AG20443 (cell line): Measurements from ENCODE around the gene ATP8B1.
"Not testable (repeated sequence)": the region's sequence is repeated elsewhere in the genome, so short reads cannot be mapped to it uniquely, and the experiment has no call there.

ENCODE experiments used
- DNase-seq: peaks from one replicate; pipeline ENCODE4 v3.0.0; 2012; ENCODE audit warnings: low spot score, mixed read lengths

Gene ATP8B1

GRCh38 chr18:57719211-57719935, 83.7 kb downstream of the ATP8B1 start:
- not testable (repeated sequence) for DNase-seq

- no peak for DNase-seq
Measured at GRCh38 chr18:57716549-57716948, 86.6 kb downstream of the ATP8B1 start.

- no peak for DNase-seq
Measured at GRCh38 chr18:57715671-57716070, 87.4 kb downstream of the ATP8B1 start.

DNA sequence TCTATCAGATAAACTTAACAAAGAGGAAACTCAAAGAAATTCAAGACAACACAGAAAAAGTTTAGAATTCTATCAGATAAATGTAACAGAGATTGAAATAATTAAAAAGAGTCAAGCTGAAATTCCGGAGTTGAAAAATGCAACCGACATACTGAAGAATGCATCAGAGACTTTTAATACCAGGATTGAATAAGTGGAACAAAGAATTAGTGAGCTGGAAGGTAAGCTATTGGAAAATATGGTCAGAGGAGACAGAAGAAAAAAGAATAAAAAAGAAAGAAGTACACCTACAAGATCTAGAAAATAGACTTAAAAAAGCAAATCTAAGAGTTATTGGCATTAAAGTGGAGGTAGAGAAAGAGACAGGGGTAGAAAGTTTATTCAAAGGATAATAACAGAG, 88.0 kb downstream of the ATP8B1 start:
- DNase-seq = no peak

- no peak for DNase-seq
Measured at GRCh38 chr18:57710226-57710625, 92.9 kb downstream of the ATP8B1 start.

DNA sequence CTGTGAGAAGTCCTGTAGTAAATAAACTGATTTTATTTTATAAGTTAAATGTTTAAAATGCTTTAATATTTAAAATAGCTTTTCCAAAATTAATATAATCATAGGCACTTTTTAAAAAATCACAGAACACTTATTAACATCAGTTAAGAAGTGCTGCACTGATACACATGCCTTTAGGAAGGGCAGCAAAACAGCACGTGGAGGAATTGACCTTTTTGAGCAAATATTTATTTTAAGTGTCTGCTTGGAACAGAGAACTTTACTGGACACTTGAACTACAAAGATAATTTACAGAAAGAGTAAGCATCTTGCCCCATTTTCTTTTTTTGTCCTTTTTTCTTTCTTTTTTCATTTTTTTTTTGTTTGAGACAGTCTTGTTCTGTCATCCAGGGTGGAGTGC, 93.8 kb downstream of the ATP8B1 start:
- no peak for DNase-seq

GRCh38 chr18:57708288-57708687, 94.8 kb downstream of the ATP8B1 start:
- no peak for DNase-seq

- no peak for DNase-seq
Measured at GRCh38 chr18:57705832-57706595, 97.1 kb downstream of the ATP8B1 start.

DNA sequence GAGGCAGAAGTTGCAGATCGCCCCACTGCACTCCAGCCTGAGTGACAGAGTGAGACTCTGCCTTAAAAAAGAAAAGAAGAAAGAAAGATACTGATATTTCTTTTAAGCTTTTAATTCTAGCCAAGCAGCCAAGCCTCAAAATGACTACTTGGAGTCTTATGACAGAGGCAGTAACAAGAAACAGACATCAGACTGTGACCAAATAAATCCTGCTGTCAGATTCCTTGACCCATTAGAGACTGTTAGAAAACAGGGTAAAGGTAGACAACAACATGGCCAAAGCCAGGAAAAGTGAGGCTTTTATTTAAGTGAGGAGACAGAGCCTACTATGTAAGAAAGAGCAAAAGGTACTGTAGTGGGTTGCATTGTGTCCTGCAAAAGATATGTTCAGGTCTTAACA, 98.1 kb downstream of the ATP8B1 start:
- DNase-seq = no peak

DNA sequence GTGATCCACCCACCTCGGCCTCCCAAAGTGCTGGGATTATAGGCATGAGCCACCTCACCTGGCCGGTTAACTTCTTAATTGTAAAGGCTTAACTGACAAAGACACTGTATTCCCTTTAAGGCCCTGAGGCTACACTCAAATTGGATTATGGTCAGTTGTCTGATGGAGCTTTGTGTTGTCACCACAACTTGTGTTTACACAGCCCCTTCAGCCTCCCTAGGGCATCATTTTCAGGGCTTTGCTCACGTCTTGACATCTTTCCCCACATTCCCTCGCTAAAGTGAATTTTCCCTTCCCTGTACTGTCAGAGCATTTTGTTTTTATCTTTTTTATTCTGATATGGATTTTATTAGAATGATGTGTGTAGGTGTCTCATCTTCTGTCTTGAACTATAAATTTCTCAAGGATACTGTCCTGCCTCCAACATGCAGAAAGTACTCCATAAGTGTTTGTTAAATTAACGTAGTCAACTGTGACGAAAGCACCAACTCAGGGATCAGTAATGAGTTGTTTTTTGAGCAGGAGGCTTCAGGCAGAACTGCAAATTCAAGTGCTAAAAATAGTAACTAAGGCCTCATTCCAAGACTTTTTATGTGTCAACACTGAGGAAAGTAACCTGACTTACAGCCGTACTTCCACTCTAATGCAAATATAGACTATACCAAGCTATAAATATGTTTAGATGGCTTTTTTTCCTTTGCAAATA, 104.4 kb downstream of the ATP8B1 start:
- peak; percentile 42 for DNase-seq

GRCh38 chr18:57697426-57697825, 105.7 kb downstream of the ATP8B1 start:
- no peak for DNase-seq

DNA sequence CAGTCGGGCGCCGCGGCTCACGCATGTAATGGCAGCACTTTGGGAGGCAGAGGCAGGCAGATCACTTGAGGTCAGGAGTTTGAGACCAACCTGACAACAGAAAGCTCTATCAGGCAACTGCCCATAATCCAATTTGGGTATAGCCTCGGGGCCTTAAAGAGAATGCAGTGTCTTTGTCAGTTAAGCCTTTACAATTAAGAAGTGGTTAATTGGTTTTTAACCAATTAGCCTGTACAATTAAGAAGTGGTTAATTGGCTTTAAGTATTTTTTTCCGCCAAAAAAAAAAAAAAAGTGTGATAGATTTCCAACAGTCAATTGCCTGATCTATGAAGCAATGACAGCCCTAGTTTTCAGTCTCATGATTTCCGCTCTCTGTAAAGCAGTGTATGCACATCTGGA, 106.8 kb downstream of the ATP8B1 start:
- no peak for DNase-seq

DNA sequence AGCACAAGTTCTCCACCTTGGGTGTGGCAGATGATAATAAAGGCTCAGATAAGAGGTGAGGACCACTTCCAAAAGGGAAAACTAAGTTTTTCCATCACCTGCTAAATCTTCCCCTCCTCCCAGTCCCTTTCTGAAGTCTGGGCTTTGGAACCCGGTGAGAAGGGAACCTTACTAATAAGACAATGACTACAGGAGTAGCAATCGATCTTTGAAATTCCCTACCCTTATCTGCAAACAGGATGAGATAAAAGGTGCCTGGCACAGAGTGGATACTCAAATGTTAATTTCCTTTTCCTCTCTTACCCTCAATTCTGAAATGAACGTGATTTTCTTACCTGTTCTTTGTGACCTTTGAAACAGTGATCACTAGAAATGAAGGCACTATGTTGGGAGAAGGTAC, 111.8 kb downstream of the ATP8B1 start:
- no peak for DNase-seq

GRCh38 chr18:57687970-57688369, 115.1 kb downstream of the ATP8B1 start:
- DNase-seq = no peak

GRCh38 chr18:57683470-57683869, 119.6 kb downstream of the ATP8B1 start:
- no peak for DNase-seq

- DNase-seq = no peak
Measured at GRCh38 chr18:57677262-57678211, 125.6 kb downstream of the ATP8B1 start.

GRCh38 chr18:57674891-57675290, 128.2 kb downstream of the ATP8B1 start:
- no peak for DNase-seq

DNA sequence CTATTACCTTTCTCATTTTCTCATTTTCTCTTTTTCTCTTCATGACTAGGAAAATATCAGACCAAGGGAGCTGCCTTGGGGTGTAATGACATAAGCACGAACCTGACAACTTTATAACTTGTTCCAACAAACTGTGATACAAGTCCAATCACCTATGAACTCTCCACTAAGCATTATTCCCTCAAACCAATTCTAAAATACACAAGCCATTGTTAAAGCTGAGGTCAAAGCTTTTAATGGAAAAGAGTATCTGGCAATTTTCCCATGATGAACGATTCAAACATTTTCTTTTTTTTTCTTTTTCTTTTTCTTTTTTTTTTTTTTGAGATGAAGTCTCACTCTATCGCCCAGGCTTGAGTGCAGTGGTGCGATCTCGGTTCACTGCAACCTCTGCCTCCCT, 133.1 kb downstream of the ATP8B1 start:
- no peak for DNase-seq

GRCh38 chr18:57668021-57668420, 135.1 kb downstream of the ATP8B1 start:
- no peak for DNase-seq

GRCh38 chr18:57666818-57667497, 136.2 kb downstream of the ATP8B1 start:
- peak; percentile 70 for DNase-seq

DNA sequence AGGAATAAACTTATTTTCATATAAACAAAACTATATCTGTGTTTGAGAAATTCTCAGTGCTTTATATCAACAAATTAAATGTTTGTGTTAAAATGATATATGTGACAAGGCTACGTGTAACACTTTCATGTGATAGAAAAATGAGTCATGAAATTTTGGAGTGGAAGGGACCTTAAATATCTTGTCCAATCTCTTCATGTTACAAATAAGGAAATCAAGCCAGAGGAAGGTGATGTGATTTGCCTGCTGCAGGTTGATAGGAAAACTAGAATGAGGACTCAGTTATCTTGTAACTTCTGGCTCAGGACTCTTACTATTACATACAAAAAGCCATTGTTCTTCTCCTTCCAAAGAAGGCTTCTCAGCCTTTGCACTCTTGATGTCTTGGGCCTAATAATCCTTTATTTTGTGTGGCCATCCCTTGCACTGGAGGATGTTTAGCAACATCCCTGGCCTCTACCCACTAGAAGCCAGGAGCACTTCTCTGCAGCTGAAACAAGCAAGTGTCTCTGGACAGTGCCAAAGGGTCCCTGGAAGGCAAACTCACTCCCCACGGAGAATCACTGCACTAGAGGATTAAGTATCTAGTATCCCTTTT, 138.4 kb downstream of the ATP8B1 start:
- DNase-seq = no peak
